IPS DF 4.7 (cell line): ENCODE results near the gene LAMC3.

Source experiments
- DNase-seq: peaks from one replicate; pipeline ENCODE4 v3.0.0-alpha.2; 2013; ENCODE audit warnings: low spot score; ENCODE audit errors: extremely low read depth

Gene LAMC3

DNA sequence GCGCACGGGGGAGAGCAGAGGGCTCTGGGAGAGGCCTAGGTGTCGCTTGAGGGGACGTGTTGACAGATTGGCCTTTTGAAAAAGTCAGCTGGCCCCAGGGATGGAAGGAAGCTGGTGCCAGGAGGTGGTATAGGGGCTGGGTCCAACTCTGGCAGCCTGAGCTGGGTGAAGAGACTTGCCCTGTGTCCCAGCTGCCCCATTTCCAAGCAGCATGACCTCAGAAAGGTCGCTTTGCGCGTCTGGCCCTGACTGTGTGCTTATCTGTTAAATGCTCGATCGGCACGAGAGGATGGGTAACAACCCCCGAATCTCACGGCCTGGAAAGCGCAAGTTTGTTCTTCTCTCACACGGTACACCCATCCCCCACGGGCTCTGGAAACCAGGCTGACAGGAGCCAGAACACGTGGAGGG lies 31.2 kb upstream of the LAMC3 start:
- DNase-seq = no peak

DNA sequence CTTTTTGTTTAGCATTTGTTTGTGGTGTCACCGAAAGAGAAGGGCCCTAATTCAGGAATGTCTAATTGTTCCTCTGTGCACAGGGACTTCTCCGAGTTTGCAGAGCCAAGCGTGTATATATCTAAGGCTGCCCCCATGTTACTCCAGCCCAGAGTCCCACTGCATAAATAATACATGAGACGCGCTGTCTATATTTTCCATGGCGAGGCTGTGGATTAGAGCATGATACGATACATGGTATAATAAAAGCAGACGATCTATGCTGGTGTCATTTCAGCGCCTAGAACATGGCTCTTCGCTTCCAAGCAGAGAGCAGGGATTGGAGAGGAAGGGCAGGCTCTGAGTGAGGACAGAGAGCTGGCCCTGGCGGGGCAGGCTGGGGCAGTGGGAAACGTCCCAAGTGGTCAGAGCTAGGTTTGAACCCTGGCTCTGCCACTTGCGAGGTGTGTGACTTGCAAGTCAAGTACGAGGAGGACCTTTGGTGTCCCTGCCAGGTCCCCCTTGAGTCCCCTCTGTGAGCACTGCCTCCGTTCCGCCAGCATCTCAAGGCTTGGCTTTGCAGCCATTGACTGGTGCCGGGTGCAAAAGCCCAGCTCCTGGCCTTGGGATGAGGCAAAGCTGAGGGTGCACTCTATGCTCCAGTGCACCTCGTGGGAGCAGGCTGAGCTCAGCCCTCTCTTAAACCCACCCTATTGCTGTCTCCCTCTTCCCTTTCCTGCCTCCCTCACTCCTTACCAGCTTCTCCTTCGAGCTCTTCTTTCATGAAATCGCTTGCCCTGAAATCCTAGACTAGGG lies 29.2 kb upstream of the LAMC3 start:
- DNase-seq = no peak

DNA sequence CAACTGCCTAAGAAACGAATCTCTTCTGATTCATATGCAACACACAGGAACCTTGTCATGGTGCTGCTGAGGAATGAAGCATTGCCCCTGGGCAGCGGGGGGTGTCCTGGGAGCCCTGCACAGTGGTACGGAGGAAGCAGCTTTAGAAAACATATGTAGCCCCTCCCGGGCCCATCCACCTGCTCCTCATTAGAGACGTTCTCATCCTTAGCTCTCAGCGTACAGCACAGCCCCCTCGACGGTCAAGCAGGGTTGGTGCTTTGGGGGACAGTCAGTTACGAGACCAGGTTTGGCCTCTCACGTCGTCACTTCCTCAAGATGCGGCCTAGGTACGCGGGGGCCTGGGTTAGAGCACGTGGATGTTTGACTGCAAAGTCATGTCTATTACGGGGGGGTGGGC lies 28.4 kb upstream of the LAMC3 start:
- no peak for DNase-seq

GRCh38 chr9:130981002-130981755 lies 27.8 kb upstream of the LAMC3 start:
- no peak for DNase-seq

DNA sequence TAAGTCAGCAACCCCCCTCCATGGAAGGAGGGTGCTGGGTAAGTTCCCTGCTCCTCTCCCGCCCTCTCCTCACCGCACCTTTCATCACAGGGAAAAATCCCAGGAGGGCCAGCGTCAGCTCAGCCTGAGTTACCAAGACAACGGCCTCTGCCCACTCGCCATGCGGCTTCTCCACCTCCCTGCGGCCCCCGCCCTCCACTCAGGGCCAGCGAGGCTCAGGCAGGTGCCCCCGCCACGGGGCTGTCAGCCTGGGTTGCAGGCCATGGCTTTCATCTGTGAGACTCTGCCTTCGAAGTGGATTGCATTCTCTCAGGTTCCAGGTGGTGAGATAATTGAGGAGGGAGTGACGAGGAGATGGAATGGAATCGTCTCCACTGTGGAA lies 27.2 kb upstream of the LAMC3 start:
- DNase-seq = no peak

DNA sequence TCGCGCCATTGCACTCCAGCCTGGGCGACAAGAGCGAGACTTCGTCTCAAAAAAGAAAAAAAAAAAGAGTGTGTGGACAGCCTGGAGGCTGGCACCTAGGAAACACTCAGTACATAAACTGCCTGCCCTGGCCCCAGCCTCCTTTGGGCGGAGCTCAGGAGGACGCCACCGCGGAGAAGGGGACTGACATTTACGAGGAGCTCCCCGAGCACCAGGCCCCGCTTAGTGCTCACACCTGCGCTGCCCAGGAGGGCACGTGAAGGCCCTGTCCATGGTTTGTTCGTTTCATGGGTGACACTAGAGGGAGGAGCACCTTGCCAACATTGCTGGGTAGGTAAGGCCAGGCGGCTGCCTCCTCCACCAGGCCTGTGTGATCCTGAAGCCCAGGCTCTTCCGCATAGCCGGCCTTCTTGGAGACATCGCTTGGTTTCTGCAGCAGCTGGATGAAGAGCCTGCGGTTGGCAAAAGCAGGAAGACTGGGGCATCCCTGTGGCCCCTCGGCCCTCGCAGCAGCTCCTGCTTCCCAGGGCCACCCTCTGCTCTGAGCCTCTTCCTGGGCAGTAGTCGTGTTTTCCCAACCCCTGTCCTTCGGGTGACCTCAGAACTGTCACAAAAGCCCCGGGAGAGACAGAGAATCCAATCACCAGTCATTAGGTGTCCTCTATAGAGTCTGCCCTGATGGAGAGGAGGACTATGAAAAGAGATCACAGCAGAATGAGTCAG lies 26.2 kb upstream of the LAMC3 start:
- DNase-seq = no peak

DNA sequence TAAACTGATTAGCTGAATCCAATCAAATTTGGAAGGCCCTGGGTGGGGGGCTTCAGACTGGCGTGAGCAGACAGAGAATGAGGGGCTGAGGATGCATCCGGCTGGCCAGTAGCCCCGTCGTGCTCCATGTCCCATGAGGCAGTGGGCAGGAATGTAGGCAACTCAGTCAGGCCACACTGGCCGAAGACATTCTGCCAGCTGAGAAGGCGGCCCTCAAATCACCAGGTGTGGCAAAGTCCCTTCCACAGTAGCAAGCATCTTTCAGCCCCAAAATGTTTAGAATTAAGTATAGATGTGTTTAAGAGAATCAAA lies 25.7 kb upstream of the LAMC3 start:
- DNase-seq = no peak

DNA sequence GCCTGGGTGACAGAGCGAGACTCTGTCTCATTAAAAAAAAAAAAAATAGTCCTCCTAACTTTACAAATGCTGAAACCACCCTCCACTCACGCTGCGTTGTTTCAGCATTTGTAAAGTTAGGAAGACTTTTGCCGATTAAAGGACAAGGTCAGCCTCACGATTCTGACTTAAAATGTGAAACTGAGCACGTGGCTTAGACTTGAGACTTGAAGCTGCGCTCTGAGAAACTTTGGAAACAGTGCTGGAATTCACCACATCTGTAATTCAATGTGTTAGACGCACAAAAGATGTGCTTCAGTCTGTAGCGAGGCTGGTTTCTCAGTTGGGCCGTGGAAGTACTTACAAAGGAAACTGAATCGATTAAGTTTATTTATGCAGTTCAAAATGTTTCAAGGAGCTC lies 25.0 kb upstream of the LAMC3 start:
- DNase-seq = no peak

DNA sequence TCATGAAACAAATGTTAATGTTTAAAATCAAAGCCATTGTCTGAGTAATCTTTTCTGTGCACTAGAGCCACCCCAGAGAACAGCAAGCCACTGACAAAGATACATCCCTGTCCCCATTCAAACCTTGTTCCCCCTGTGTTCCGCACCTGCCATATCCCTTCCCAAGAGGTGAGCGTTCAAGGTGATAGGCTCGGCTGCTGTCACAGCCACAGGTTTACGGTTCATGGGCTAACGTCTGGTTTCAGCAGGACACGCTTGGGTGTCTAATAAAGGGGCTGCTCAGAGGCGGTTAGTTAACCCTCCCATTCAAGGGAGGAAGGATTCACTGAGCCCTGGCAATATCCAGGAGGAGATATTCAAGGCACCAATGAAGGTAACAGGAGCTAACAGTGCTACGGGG lies 24.5 kb upstream of the LAMC3 start:
- DNase-seq = no peak

- no peak for DNase-seq
These were observed 23.9 kb upstream of the LAMC3 start for GRCh38 chr9:130985029-130985428.

- DNase-seq = no peak
These were observed 23.3 kb upstream of the LAMC3 start for GRCh38 chr9:130985606-130986162.

DNA sequence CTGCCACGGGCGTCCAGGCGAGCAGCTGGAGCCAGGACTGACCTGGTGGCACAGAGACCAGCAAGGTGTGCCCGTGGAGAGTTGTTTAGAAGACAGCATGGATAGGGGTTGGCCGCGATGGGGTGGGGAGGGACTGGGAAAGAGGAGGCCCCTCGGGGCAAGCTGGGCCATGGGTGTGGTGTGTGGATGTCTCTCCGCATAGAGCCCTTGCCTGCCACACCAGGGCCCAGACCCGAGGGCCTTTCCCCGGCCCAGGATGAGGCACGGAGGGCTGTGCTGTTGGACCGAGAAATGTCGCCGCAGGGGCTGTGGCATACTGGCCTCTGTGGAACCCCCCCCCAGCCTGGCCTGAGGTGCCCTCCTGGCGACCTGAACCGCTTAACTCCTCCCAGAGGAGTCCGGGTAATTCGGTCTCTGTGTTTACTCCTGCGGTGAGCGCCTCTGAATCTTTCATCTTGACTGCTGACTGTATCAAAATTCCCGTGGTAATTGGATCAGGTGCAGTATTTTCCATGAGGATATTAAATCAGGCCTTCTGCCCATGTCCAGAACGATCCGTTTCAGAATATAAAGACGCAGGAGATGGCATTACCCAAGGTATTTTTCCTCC lies 22.5 kb upstream of the LAMC3 start:
- no peak for DNase-seq

GRCh38 chr9:130987054-130987453 lies 21.9 kb upstream of the LAMC3 start:
- no peak for DNase-seq

- no peak for DNase-seq
These were observed 21.1 kb upstream of the LAMC3 start for GRCh38 chr9:130987738-130988399.

DNA sequence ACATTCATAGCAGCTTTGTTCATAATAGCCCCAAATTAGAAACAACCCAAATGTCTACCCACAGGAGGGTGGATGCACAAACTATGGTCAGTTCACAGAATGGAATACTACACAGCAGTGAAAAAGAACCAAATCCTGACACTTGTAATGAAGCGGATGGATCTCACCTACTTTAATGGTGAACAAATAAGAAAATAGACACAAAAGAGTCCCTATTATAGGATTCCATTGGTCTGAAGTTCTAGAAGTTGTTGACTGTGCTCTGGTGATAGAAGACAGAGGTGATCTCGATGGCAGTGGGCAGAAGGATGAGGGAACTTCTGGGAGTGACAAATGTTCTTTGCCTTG lies 20.6 kb upstream of the LAMC3 start:
- no peak for DNase-seq

GRCh38 chr9:130988905-130989304 lies 20.1 kb upstream of the LAMC3 start:
- no peak for DNase-seq

DNA sequence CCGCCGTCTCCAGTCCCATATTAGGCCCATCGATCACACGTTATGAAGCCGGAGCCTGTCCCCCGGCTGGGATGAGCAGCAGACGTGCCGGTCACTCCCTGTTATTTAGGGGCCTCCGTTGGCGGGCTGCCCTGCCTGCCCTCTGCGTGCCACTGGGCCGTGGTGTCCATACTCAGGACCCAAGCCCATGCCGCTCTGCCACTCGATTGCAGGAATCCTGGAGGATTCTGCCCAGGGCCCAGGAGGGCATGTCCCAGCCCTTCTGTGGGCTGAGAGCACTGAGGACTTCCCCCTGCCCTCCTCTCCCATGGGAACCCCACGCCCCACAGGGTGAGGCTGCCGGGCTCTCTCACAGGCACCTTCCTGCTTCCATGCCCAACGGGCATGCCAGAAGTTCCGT lies 19.6 kb upstream of the LAMC3 start:
- no peak for DNase-seq

DNA sequence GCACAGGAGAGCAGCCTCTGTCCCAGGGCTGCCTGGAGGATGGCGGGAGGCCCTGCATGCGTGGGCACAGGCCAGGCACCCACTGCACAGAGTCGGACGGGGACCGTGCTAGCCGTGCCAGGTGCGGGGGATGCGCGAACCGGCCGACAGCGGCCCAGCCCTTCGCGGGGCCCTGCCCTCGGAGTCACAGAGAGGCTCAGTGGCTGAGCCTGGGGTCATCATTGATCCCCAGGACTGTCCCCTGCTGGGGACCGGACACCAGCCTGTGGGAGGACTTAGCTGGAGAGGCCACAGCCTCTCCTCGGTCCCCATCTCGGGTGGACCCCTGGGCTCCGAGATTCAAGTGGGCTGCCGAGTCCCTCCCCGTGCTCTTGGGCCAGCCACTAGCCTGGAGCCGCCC lies 19.1 kb upstream of the LAMC3 start:
- no peak for DNase-seq

DNA sequence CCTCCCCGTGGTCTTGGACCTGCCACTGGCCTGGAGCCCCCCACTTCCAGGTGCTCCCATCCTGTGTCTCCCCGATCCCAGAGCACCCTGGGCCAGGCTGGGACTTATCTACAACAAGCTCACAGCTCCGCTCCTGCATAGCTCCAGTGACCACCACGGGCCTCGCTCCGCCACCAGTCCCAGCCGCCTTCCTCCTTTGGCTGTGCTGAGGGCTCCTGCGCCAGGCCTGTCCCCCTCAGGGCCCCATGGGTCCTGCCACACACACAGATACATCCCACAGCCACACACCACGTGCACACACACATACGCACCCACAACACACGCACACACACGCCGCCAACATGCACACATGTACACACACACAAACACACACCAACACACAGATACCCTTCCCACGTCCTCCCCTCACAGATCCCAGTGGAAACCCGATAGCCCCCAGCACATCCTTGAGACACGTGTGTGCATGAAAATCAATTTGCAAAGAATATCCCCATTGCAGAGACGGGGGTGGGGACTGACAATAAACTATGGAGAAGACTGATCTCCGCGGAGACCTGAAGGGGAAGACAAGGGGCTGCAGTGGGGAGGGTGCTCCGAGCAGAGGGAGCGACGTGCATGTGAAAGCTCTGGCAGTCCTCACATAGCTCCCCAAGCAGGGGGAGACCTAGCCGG lies 18.5 kb upstream of the LAMC3 start:
- no peak for DNase-seq

DNA sequence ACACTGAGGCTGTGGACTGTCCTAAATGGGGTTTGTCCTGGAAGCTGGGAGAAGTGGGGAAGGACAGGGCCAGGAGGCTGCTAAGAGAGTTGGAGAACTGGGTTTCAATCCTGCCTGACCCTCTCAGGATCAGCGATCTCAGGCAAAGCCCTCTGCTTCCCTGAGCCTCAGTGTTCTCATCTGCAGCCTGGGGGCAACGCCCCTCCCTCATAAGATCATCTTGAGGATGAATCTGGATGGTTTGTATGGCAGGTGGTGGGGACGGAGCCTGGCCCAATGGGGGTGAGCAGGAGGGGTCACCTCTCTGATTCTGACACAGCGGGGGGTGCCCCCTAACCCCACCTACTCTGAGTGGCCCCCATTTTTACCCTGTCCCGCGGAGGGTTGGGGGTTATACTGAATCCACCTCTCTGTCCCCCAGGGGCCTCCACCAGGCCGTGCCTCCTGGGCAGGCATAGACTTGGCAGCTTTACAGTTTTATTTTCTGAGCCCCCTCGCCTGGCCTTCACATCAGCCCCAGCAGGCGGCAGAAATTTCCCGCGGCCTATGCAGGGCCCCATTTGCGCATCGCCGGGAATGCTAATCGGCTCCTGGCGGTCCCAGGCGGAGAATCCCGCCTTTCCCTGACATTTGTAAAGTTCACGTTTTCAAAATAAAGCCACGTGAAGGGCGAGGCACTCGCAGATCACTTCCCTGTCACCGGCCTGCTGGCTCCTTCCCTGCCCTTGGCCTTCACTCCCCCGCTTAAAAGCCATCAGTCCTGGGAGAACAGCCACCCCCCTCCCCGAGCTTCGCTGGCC lies 17.8 kb upstream of the LAMC3 start:
- DNase-seq = no peak
